ENCODE measurements around the gene PDZRN3. TPM values are rescaled to one million over a fixed set of nuclear protein-coding genes. Genes with fewer than 3 reads are reported as not detected.

PDZRN3 gene
- total RNA-seq, 1 donor from 2014 or later = 1.3 TPM

- Mint-ChIP-seq H3K4me1 (ENCODE audit: unreplicated experiment) (no peaks in the 10 kb centered on the region), H3K4me3 (ENCODE audit: unreplicated experiment) (no peak overlapping the region), H3K27me3 (ENCODE audit: unreplicated experiment) (no peaks in the 10 kb centered on the region), H3K27ac (ENCODE audit: unreplicated experiment) (no peak overlapping the region), H3K9me3 (ENCODE audit: unreplicated experiment) (no peaks in the 10 kb centered on the region), H3K36me3 (ENCODE audit: low read depth, unreplicated experiment) (no peaks in the 10 kb centered on the region)
- no peak for DNase-seq (ENCODE audit: low spot score)
- TF ChIP-seq CTCF (IDR thresholded peaks at IDR 0.05; ENCODE audit: unreplicated experiment) = no peak
Observed at GRCh38 chr3:73437828-73438227, 186.9 kb downstream of the PDZRN3 start.

- Mint-ChIP-seq H3K4me1 (ENCODE audit: unreplicated experiment) (peaks cover 4% of the 10 kb centered on the region), H3K36me3 (ENCODE audit: low read depth, unreplicated experiment) (no peaks in the 10 kb centered on the region), H3K9me3 (ENCODE audit: unreplicated experiment) (no peaks in the 10 kb centered on the region), H3K4me3 (ENCODE audit: unreplicated experiment) (no peak overlapping the region), H3K27me3 (ENCODE audit: unreplicated experiment) (no peaks in the 10 kb centered on the region), H3K27ac (ENCODE audit: unreplicated experiment) (no peak overlapping the region)
- no peak for DNase-seq (ENCODE audit: low spot score)
- no peak for TF ChIP-seq CTCF (IDR thresholded peaks at IDR 0.05; ENCODE audit: unreplicated experiment)
Observed at GRCh38 chr3:73435055-73435454, 189.7 kb downstream of the PDZRN3 start.

- Mint-ChIP-seq H3K27me3 (ENCODE audit: unreplicated experiment) (no peaks in the 10 kb centered on the region), H3K27ac (ENCODE audit: unreplicated experiment) (no peak overlapping the region), H3K4me3 (ENCODE audit: unreplicated experiment) (no peak overlapping the region), H3K36me3 (ENCODE audit: low read depth, unreplicated experiment) (no peaks in the 10 kb centered on the region), H3K9me3 (ENCODE audit: unreplicated experiment) (no peaks in the 10 kb centered on the region), H3K4me1 (ENCODE audit: unreplicated experiment) (peaks cover 4% of the 10 kb centered on the region)
- TF ChIP-seq CTCF (IDR thresholded peaks at IDR 0.05; ENCODE audit: unreplicated experiment) = no peak
- no peak for DNase-seq (ENCODE audit: low spot score)
Observed at GRCh38 chr3:73433687-73434086, 191.1 kb downstream of the PDZRN3 start.

- H3K9me3 Mint-ChIP-seq (ENCODE audit: unreplicated experiment) = no peaks in the 10 kb centered on the region
- TF ChIP-seq CTCF (IDR thresholded peaks at IDR 0.05; ENCODE audit: unreplicated experiment) = no peak
- no peaks in the 10 kb centered on the region for H3K36me3 Mint-ChIP-seq (ENCODE audit: low read depth, unreplicated experiment)
Observed at GRCh38 chr3:73433079-73433478, 191.7 kb downstream of the PDZRN3 start.

GRCh38 chr3:73432706-73433032, 192.1 kb downstream of the PDZRN3 start:
- no peak overlapping the region for H3K4me3 Mint-ChIP-seq (ENCODE audit: unreplicated experiment)
- TF ChIP-seq CTCF (IDR thresholded peaks at IDR 0.05; ENCODE audit: unreplicated experiment) = peak; percentile 16
- H3K4me1 Mint-ChIP-seq (ENCODE audit: unreplicated experiment) = peaks cover 4% of the 10 kb centered on the region
- no peak overlapping the region for H3K27ac Mint-ChIP-seq (ENCODE audit: unreplicated experiment)
- no peak for DNase-seq (ENCODE audit: low spot score)
- no peaks in the 10 kb centered on the region for H3K27me3 Mint-ChIP-seq (ENCODE audit: unreplicated experiment)
- no peaks in the 10 kb centered on the region for H3K36me3 Mint-ChIP-seq (ENCODE audit: low read depth, unreplicated experiment)
- H3K9me3 Mint-ChIP-seq (ENCODE audit: unreplicated experiment) = no peaks in the 10 kb centered on the region

More at GRCh38 chr3:73433079-73433478, 191.7 kb downstream of the PDZRN3 start:
- Mint-ChIP-seq H3K27ac (ENCODE audit: unreplicated experiment) (no peak overlapping the region), H3K4me3 (ENCODE audit: unreplicated experiment) (no peak overlapping the region), H3K4me1 (ENCODE audit: unreplicated experiment) (peaks cover 4% of the 10 kb centered on the region), H3K27me3 (ENCODE audit: unreplicated experiment) (no peaks in the 10 kb centered on the region)
- no peak for DNase-seq (ENCODE audit: low spot score)
